Lower leg skin (tissue), 4 donors: ENCODE results near the gene PLXNC1. TPM values are rescaled to one million over a fixed set of nuclear protein-coding genes. Genes with fewer than 3 reads are reported as not detected.

Source experiments
- DNase-seq, 2 donors: peaks; one replicate each; pipeline ENCODE4 v3.0.0-alpha.2; 2019; ENCODE audit warnings: low spot score in 2 of 2
- H3K4me3 ChIP-seq: fragments of 200-600 bp; sonication (generic); 2 replicates; pipeline ENCODE4 v1.5.1; 2017; ENCODE audit warnings: mild to moderate bottlenecking, low read depth; ENCODE audit not compliant: poor library complexity, severe bottlenecking
- POLR2A ChIP-seq, 2 donors: fragments of 450-650 bp; IDR thresholded peaks; one replicate each; pipeline ENCODE4 v1.6.1; 2016 to 2017; ENCODE audit warnings: antibody characterized with exemption in 2 of 2, mild to moderate bottlenecking in 1 of 2, moderate library complexity in 1 of 2
- WGBS, 2 donors: methylation state at CpG; one replicate each; pipeline ENCODE4 v1.1.5; 2018; 5-methylcytosine and 5-hydroxymethylcytosine counted together
- intact Hi-C: fragments of 100-400 bp; cut with DNase I; formaldehyde crosslinking; loops from one replicate; pipeline ENCODE4 v1.15.0; 2023; ENCODE audit warnings: low total_unique reads
- total RNA-seq, 4 donors: library from RNA; depleted of rRNA; stranded (reverse); fragments of >200 nt; gene quantifications; one replicate each; pipeline ENCODE4 v1.1.0, GENCODE V29; 2016
- TF ChIP-seq, protein P1 (sequence below), 3 donors: fragments of 450-650 bp; IDR thresholded peaks; one replicate each; pipeline ENCODE4 v1.5.1; 2016; ENCODE audit warnings: antibody characterized with exemption in 3 of 3, mild to moderate bottlenecking in 3 of 3, moderate library complexity in 2 of 3

PLXNC1 gene
- total RNA-seq, 4 donors from 2014 or later: 7.6 to 10.8 (median 8.2) TPM

DNA sequence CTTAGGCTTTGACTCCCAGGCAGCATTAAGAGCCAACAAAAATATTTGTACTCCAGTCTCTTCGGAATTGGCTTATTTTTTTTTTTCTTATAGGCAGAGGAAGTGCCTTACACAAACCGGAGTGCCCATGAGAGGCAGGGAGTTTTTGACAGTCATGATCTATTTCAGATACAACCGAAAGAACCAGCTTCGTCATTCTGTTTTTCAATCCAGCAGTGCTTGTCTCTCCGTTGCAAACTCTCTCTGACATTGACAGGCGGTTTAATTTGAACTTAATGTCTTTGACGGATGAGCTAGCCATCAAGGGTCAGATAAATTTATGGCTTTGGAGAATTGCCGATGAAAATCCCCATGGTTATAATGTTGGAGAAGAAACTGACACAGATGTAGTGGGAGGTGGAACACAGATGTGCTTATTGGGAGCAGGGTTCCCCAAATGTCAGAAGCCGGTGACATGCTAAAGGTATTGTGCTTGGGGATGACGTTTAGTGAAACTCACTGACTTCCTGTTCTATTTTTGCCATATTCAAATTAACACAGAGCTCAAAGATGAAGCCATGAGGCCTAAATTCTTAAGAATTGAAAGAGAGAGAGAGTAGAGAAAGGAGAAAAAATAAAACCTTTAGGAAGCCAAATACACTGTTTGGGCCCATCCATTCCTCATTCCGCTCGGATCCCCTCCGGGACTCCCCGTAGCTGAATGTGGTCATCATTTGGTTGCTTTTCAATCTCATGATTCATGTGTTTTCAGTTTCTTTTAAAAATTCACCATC lies 59.7 kb downstream of the PLXNC1 start:
- WGBS, 2 donors: 31 to 32% methylated on average over 14 of the region's 14 CpGs
- TF ChIP-seq POLR2A (IDR thresholded peaks at IDR 0.05): no peak
- TF ChIP-seq, protein P1, sequence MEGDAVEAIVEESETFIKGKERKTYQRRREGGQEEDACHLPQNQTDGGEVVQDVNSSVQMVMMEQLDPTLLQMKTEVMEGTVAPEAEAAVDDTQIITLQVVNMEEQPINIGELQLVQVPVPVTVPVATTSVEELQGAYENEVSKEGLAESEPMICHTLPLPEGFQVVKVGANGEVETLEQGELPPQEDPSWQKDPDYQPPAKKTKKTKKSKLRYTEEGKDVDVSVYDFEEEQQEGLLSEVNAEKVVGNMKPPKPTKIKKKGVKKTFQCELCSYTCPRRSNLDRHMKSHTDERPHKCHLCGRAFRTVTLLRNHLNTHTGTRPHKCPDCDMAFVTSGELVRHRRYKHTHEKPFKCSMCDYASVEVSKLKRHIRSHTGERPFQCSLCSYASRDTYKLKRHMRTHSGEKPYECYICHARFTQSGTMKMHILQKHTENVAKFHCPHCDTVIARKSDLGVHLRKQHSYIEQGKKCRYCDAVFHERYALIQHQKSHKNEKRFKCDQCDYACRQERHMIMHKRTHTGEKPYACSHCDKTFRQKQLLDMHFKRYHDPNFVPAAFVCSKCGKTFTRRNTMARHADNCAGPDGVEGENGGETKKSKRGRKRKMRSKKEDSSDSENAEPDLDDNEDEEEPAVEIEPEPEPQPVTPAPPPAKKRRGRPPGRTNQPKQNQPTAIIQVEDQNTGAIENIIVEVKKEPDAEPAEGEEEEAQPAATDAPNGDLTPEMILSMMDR (IDR thresholded peaks at IDR 0.05): no peak
- no peak overlapping the region for H3K4me3 ChIP-seq
- no peak for DNase-seq
- intact Hi-C loops: no loop called here

DNA sequence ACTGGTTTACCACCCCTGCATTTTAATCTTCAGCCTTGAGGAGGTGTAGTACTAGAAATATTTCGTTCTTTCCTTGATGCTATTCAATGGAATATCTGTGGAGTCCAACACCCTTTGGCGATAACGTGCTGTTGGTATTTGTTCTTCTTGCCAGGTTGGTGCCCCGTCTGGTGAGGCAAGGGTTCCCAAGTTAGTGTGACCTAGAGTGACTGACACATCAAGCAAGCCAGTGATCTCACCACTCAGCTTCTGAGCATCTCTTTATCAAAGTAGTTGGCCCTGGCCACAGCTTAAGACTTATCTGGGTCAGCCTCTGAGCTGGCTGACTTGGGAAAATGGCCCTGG lies 60.2 kb downstream of the PLXNC1 start:
- TF ChIP-seq, protein P1 (IDR thresholded peaks at IDR 0.05): no peak
- TF ChIP-seq POLR2A (IDR thresholded peaks at IDR 0.05): no peak
- no peak overlapping the region for H3K4me3 ChIP-seq
- no peak for DNase-seq
- intact Hi-C loops: no loop called here
- 73 to 78% methylated on average over 4 of the region's 4 CpGs for WGBS, 2 donors

DNA sequence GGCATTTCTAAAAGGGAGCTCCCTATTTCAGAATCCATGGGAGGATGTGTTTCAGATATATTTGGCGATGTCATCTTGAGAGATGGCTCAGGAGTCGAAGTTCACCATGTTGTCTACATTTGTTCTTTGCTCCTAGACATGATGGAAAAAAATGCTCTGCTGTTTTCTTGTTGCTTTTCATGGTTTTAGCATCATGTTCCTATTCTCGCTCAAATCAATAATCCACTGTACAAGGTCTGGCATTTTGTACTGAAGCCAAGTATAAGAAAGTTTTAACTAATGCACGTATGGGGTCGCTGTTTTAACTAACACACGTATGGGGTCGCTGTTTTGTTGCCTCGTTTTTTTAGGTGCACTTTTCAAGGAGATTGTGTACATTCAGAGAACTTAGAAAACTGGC lies 60.9 kb downstream of the PLXNC1 start:
- no peak overlapping the region for H3K4me3 ChIP-seq
- DNase-seq: no peak
- intact Hi-C loops: no loop called here
- TF ChIP-seq POLR2A (IDR thresholded peaks at IDR 0.05): no peak
- TF ChIP-seq, protein P1 (IDR thresholded peaks at IDR 0.05): no peak
- whole genome bisulfite sequencing, 2 donors: 80 to 91% methylated on average over 8 of the region's 8 CpGs

DNA sequence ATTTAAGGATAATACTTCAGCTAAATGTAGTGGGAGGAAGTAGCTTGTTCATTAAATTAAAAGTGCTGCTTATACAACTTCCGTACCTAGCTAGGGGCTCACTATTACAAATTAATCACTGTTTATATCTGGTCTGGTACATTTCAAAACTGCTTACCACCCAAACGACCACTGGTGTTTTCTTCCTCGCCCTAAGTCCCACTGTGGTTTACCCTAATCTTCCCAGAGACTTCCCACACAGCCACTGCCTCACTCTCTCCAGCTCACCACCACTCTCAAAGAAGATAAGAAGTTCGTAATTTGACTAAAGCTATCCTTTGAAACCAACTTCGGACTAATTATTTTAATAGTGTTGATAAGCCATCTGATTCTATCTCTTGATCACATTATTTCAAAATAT lies 62.6 kb downstream of the PLXNC1 start:
- TF ChIP-seq, protein P1 (IDR thresholded peaks at IDR 0.05): no peak
- TF ChIP-seq POLR2A (IDR thresholded peaks at IDR 0.05): no peak
- 71 to 72% methylated on average over 5 of the region's 5 CpGs for WGBS, 2 donors
- DNase-seq: no peak
- intact Hi-C loops: no loop called here
- H3K4me3 ChIP-seq: no peak overlapping the region

DNA sequence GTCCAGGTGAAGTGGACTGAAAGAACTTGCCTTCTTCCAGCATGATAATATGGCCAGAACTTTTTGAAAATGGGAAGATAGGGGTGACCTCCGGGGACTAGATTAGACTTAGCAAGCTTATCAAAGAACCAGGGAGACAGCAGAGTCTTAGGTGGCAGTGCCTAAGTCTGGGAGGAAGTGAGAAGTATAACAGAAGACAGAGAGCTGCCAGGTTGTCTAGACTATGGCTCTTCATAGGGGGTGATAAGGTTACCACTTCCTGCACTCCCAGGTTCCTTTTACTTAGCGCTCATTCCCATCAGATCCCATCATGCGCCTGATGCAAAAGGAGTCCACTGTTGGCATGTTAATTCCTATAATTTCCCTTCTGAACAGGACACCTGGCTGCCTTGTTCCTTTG lies 69.9 kb downstream of the PLXNC1 start:
- 77 to 91% methylated on average over 3 of the region's 3 CpGs for WGBS, 2 donors
- H3K4me3 ChIP-seq: no peak overlapping the region
- TF ChIP-seq, protein P1 (IDR thresholded peaks at IDR 0.05): no peak
- TF ChIP-seq POLR2A (IDR thresholded peaks at IDR 0.05): no peak
- no peak for DNase-seq
- intact Hi-C loops: no loop called here
